Keratinocyte (primary cell): ENCODE results near the gene NBPF19.
"Not testable (repeated sequence)": the region's sequence is repeated elsewhere in the genome, so short reads cannot be mapped to it uniquely, and the experiment has no call there.

Source experiments
- EZH2 ChIP-seq: IDR thresholded peaks from one replicate; pipeline ENCODE4 v1.6.1; 2012; ENCODE audit warnings: inconsistent platforms, mild to moderate bottlenecking, low read length, moderate library complexity
- TF ChIP-seq, protein P1 (sequence below), 3 experiments: IDR thresholded peaks in 1 of 3; conservative IDR thresholded peaks in 1 of 3; optimal IDR thresholded peaks in 1 of 3; 2 replicates in 2 of 3; 3 replicates in 1 of 3; pipeline versions ENCODE3 to v1.5.1; 2011; ENCODE audit warnings: low read length in 3 of 3, mild to moderate bottlenecking in 3 of 3, moderate library complexity in 2 of 3, control low read depth in 1 of 3, inconsistent platforms in 1 of 3; ENCODE audit not compliant: insufficient read depth in 2 of 3; ENCODE audit errors: extremely low read depth in 1 of 3

DNA sequence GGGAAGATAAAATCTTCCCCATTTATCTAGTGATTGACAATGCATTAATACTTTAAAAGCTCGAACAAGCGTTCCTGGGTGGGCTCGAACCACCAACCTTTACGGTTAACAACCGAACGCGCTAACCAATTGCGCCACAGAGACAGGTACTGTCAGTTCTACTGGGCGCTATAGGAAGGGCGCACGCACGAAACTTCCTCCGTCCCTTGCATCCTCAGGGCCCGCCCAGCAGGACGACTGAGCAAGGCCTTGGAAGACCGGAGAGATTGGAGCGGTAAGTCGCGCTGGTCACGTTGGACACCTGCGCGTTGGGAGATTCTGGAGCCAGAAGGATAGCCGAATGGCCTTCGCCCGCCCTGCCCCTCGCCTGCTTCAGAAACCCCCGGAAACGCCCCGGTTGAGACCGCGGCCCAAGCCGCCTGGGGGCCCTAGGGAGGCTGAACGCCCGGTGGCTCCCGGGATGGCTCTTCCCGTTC, 83.5 kb downstream of the NBPF19 start:
- TF ChIP-seq, protein P1, sequence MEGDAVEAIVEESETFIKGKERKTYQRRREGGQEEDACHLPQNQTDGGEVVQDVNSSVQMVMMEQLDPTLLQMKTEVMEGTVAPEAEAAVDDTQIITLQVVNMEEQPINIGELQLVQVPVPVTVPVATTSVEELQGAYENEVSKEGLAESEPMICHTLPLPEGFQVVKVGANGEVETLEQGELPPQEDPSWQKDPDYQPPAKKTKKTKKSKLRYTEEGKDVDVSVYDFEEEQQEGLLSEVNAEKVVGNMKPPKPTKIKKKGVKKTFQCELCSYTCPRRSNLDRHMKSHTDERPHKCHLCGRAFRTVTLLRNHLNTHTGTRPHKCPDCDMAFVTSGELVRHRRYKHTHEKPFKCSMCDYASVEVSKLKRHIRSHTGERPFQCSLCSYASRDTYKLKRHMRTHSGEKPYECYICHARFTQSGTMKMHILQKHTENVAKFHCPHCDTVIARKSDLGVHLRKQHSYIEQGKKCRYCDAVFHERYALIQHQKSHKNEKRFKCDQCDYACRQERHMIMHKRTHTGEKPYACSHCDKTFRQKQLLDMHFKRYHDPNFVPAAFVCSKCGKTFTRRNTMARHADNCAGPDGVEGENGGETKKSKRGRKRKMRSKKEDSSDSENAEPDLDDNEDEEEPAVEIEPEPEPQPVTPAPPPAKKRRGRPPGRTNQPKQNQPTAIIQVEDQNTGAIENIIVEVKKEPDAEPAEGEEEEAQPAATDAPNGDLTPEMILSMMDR (optimal IDR thresholded peaks at IDR 0.05 in 1 of 3, IDR thresholded peaks at IDR 0.05 in 1 of 3, conservative IDR thresholded peaks at IDR 0.05 in 1 of 3; ENCODE audit: extremely low read depth in 1 of 3, insufficient read depth in 2 of 3, low read length in 3 of 3), result not testable (repeated sequence)
- not testable (repeated sequence) for TF ChIP-seq EZH2
